HCT116 (cell line): ENCODE measurements around the gene MSMB.

ENCODE experiments used
- EZH2 ChIP-seq: fragments of 200-600 bp; sonication (generic); IDR thresholded peaks from 2 replicates; pipeline ENCODE4 v1.6.1; 2017; ENCODE audit warnings: antibody characterized with exemption, mixed run types
- EZH2phosphoT487 ChIP-seq: fragments of 200-600 bp; IDR thresholded peaks from 2 replicates; pipeline ENCODE4 v1.6.1; 2018; ENCODE audit warnings: antibody characterized with exemption, borderline replicate concordance
- JUND ChIP-seq: IDR thresholded peaks from 2 replicates; pipeline ENCODE4 v1.6.1; 2012
- POLR2A ChIP-seq: IDR thresholded peaks from 2 replicates; pipeline ENCODE4 v1.7.0; 2011; ENCODE audit warnings: borderline replicate concordance; ENCODE audit not compliant: insufficient read depth, insufficient read length; ENCODE audit errors: extremely low read depth
- POLR2AphosphoS5 ChIP-seq: IDR thresholded peaks from 2 replicates; pipeline ENCODE4 v1.6.1; 2011; ENCODE audit warnings: mild to moderate bottlenecking, low read depth, low read length, moderate library complexity
- RAD21 ChIP-seq: IDR thresholded peaks from 2 replicates; pipeline ENCODE4 v1.6.1; 2012; ENCODE audit warnings: low read depth, mild to moderate bottlenecking
- SIN3A ChIP-seq: IDR thresholded peaks from 2 replicates; pipeline ENCODE4 v1.6.1; 2012; ENCODE audit warnings: low read depth
- TCF7L2 ChIP-seq: IDR thresholded peaks from 2 replicates; pipeline ENCODE4 v1.7.0; 2011; ENCODE audit warnings: borderline replicate concordance, inconsistent platforms; ENCODE audit not compliant: insufficient read depth, insufficient read length; ENCODE audit errors: extremely low read depth
- ZNF274 ChIP-seq: fragments of 200-500 bp; sonication (Bioruptor generic); IDR thresholded peaks from 2 replicates; pipeline ENCODE4 v1.6.1; 2014; ENCODE audit warnings: mild to moderate bottlenecking, low read depth, low read length, inconsistent platforms
- TF ChIP-seq, protein P1 (sequence below), 3 experiments: fragments of 200-600 bp in 1 of 3; sonication (generic) in 1 of 3; IDR thresholded peaks in 2 of 3; conservative IDR thresholded peaks in 1 of 3; 2 replicates each; pipeline ENCODE4 v1.5.1; 2012 to 2017; ENCODE audit warnings: low read depth in 2 of 3, low read length in 2 of 3, antibody characterized with exemption in 1 of 3, borderline replicate concordance in 1 of 3, control low read depth in 1 of 3, mild to moderate bottlenecking in 1 of 3, mixed read lengths in 1 of 3, mixed run types in 1 of 3, moderate library complexity in 1 of 3; ENCODE audit not compliant: insufficient read depth in 1 of 3
- TF ChIP-seq, protein P2 (sequence below): IDR thresholded peaks from 2 replicates; pipeline ENCODE4 v1.6.1; 2012
- TF ChIP-seq, protein P3 (sequence below): IDR thresholded peaks from 2 replicates; pipeline ENCODE4 v1.6.1; 2011; ENCODE audit warnings: mild to moderate bottlenecking, low read length, moderate library complexity; ENCODE audit not compliant: insufficient replicate concordance; ENCODE audit errors: extremely low read depth
- TF ChIP-seq, protein P4 (sequence below): IDR thresholded peaks from 2 replicates; pipeline ENCODE4 v1.6.1; 2012; ENCODE audit warnings: low read depth

DNA sequence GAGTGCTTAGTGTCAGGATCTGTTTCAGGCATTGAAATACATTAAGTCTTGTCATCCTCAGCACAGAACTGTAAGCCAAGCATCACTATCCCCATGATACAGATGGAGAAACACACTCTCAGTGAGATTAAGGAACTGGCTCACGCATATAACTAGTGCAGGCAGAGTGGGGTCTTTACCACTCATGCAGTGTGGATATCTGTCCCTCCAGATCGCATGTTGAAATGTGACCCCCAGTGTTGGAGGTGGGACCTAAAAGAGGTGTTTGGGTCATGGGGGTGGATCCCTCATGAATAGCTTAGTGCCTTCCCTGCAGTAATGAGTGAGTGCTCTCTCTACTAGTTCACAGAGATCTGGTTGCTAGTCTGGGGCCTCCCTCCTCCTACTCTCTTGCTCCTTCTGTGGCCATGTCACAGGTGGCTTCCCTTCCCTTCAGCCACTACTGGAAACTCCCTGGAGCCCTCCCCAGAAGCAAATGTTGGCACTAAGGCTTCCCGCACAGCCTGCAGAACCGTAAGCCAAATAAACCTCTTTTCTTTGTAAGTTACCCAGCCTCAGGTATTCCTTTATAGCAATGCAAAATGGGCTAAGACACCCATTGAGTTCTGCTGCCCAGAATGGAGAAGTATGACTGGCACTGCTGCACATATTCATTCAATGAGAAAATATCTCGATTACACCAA lies 31.8 kb upstream of the MSMB start:
- TF ChIP-seq, protein P1, sequence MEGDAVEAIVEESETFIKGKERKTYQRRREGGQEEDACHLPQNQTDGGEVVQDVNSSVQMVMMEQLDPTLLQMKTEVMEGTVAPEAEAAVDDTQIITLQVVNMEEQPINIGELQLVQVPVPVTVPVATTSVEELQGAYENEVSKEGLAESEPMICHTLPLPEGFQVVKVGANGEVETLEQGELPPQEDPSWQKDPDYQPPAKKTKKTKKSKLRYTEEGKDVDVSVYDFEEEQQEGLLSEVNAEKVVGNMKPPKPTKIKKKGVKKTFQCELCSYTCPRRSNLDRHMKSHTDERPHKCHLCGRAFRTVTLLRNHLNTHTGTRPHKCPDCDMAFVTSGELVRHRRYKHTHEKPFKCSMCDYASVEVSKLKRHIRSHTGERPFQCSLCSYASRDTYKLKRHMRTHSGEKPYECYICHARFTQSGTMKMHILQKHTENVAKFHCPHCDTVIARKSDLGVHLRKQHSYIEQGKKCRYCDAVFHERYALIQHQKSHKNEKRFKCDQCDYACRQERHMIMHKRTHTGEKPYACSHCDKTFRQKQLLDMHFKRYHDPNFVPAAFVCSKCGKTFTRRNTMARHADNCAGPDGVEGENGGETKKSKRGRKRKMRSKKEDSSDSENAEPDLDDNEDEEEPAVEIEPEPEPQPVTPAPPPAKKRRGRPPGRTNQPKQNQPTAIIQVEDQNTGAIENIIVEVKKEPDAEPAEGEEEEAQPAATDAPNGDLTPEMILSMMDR (IDR thresholded peaks at IDR 0.05 in 2 of 3, conservative IDR thresholded peaks at IDR 0.05 in 1 of 3; ENCODE audit: borderline replicate concordance in 1 of 3, insufficient read depth in 1 of 3, low read depth in 2 of 3, low read length in 2 of 3): no peak
- TF ChIP-seq EZH2 (no peak), EZH2phosphoT487 (no peak), POLR2A (no peak), SIN3A (no peak), POLR2AphosphoS5 (no peak), ZNF274 (no peak), RAD21 (no peak), JUND (no peak), TCF7L2 (no peak)
- TF ChIP-seq, protein P2, sequence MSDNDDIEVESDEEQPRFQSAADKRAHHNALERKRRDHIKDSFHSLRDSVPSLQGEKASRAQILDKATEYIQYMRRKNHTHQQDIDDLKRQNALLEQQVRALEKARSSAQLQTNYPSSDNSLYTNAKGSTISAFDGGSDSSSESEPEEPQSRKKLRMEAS: no peak
- TF ChIP-seq, protein P3, sequence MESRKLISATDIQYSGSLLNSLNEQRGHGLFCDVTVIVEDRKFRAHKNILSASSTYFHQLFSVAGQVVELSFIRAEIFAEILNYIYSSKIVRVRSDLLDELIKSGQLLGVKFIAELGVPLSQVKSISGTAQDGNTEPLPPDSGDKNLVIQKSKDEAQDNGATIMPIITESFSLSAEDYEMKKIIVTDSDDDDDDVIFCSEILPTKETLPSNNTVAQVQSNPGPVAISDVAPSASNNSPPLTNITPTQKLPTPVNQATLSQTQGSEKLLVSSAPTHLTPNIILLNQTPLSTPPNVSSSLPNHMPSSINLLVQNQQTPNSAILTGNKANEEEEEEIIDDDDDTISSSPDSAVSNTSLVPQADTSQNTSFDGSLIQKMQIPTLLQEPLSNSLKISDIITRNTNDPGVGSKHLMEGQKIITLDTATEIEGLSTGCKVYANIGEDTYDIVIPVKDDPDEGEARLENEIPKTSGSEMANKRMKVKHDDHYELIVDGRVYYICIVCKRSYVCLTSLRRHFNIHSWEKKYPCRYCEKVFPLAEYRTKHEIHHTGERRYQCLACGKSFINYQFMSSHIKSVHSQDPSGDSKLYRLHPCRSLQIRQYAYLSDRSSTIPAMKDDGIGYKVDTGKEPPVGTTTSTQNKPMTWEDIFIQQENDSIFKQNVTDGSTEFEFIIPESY: no peak
- TF ChIP-seq, protein P4, sequence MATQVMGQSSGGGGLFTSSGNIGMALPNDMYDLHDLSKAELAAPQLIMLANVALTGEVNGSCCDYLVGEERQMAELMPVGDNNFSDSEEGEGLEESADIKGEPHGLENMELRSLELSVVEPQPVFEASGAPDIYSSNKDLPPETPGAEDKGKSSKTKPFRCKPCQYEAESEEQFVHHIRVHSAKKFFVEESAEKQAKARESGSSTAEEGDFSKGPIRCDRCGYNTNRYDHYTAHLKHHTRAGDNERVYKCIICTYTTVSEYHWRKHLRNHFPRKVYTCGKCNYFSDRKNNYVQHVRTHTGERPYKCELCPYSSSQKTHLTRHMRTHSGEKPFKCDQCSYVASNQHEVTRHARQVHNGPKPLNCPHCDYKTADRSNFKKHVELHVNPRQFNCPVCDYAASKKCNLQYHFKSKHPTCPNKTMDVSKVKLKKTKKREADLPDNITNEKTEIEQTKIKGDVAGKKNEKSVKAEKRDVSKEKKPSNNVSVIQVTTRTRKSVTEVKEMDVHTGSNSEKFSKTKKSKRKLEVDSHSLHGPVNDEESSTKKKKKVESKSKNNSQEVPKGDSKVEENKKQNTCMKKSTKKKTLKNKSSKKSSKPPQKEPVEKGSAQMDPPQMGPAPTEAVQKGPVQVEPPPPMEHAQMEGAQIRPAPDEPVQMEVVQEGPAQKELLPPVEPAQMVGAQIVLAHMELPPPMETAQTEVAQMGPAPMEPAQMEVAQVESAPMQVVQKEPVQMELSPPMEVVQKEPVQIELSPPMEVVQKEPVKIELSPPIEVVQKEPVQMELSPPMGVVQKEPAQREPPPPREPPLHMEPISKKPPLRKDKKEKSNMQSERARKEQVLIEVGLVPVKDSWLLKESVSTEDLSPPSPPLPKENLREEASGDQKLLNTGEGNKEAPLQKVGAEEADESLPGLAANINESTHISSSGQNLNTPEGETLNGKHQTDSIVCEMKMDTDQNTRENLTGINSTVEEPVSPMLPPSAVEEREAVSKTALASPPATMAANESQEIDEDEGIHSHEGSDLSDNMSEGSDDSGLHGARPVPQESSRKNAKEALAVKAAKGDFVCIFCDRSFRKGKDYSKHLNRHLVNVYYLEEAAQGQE: no peak
